ENCODE results near the gene TMOD4. TPM values are rescaled to one million over a fixed set of nuclear protein-coding genes. Genes with fewer than 3 reads are reported as not detected.

TMOD4 gene
- total RNA-seq = 0.49 TPM in 1 of 2 replicates, not detected in the other

DNA sequence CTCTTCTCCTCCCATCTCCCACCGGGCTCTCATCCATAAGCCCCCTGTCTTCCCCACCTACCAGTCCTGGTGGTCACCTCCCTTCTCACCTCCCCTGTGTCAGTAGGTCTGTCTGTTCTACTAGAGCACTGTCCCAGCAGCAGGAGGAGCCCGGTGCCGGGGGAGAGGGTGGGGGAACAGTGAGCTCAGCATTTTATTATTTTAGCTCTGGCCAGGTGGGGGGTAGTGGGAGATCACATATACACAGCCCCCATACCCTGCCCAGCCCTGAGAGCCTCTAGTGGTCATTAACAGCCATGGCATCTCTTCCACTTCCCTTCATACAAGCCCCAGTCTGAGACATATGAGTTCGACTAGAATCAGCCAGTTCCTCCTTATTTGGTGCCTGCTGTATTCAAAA is at the start of gene TMOD4:
TMOD4 (minus strand) TSS at position 119 of the 400 bp plus-strand sequence. CDS start 1,106 bp downstream, outside the sequence.

DNA sequence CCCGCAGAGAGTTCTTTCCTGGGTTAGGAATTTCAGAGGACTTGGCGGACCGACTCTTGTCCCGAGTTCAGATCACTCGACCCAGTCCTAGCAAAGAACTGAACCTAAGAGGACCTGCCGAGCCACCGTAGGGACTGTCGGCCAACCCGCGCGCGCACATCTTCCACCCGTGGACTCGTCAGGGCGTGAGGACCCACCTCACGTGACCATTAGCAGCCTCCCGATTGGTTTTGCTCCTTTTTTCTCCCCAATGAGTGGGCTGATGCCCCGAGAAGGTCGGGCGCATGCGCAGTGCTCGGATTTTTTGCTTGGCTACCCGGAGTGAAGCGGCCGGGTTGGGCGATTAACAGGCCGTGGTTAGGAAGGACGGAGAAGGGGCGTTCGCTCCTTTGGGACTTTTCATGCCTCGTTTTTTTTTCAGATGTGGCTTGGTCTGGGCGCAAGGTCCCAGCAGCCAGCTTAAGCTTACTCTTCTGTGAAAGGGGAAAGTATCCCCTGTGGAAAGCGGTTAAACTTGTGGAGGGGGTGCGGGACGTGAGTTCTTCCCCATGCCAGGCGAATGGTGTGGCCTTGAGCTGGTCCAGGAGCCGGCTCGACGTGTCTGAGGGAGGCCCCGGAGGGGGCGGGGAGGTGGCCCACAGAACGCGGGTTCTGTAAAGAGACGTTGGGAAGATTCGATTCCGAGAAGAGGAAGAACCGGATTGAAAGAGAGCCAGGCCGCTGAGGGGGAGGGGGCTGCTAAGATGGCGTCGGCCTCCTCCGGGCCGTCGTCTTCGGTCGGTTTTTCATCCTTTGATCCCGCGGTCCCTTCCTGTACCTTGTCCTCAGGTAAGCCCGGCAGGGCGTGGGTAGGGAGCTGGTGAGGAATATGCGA is 22.7 kb upstream of the TMOD4 start, which contains the start of gene PIP5K1A:
PIP5K1A (plus strand) TSS at position 299 of the 874 bp plus-strand sequence; CDS start at position 744, 445 bp downstream.

GRCh38 chr1:151189637-151190445 is 14.1 kb upstream of the TMOD4 start, which contains the start of gene VPS72:
Gene VPS72 (minus strand): TSS chr1:151190197. CDS start chr1:151190121, 76 bp downstream.

DNA sequence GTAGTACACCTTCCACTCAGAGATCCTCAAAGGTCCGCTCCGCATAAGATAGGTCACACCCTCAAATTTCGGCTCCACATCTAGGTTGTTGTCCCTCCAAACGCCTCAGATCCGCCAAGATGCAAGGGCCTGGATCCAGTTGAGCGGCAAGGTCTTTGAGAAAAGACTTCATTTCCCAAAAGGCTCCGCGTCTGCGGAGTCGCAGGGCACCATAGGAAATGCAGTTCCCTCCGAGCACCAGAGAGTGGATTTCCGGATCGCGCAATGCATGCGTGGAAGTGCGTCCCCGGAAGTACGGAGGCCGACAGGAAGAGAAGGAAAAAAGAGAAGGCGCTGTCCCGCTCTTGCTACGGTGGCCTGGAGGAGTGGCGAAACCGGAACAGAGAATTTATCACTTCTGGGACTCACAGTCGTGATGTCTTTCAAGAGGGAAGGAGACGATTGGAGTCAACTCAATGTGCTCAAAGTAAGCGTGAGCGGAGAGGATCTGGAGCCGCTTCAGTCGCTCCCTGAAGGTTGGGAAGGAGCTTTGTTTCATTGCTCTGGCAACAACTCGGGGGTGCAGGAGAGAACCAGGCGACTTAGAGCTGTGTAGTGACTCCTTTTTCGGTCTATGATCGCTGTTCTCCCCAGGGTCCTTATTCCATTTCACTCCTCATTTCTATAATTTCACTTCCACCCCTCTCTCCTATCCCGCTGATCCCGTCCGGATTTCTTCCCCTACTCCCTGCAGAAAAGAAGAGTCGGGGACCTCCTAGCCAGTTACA is 9.9 kb downstream of the TMOD4 start, which contains the start of the genes LYSMD1 and SCNM1:
LYSMD1 (minus strand) TSS at position 165 of the 767 bp plus-strand sequence. CDS start 644 bp downstream, outside the sequence.
SCNM1 (plus strand) TSS at position 407 of the 767 bp plus-strand sequence; CDS start at position 416, 9 bp downstream.

DNA sequence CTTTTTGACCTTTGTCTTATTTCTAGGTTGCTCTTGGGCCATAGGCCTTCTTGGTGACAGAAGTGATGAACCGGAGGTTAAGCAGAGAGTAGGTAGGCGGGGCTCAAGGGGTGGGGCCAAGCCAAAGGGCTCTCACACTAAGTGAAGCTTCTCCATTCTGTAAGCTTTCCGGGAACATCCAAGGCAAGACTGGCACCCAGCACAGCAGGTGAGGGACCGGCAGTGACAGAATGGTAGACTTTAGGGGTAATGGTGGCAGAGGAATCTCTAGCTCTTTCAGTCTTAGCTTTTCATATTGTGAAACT is 19.3 kb downstream of the TMOD4 start, which contains the start of gene TNFAIP8L2:
TNFAIP8L2 (plus strand) TSS at position 135 of the 305 bp plus-strand sequence. CDS start 2,049 bp downstream, outside the sequence.

DNA sequence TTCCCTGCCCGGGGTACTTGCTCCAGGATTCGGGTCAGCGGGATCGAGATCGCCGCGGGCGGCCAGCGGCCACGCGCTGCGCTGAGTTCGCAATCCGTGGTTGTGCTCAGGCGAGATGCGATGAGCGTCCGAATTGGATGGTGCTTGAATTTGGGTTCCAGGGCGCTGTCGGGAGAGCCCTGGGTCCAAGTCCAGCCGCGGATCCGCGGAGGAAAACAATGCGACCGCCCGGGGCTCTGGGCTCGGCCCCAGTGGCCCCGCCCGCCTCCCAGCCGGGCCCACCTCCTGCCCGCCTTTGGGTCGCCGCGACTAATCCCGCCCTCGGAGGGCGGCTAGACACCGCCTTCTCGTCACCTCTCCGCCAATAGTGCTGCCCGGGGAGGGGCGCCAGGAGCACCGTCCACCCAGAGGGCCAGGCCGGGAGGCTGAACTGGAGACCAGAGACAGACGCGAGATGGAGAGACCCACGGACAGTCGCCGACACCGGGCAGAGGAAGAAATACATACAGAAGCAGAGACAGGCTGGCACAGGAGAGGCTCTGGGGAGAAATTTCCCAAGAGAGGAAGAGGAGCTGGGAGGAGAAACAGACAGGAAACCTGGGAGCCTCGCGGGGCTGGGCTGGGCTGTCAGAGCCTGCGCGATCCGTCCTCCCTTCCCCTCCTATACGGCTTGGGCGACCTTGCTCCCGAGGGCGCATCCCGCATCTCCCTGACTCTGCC is 29.2 kb downstream of the TMOD4 start, which contains the start of gene SEMA6C:
SEMA6C (minus strand) TSS at position 220 of the 720 bp plus-strand sequence. CDS start 4,010 bp downstream, outside the sequence.

Other genes starting within 250 kb of the TMOD4 start
- gene SETDB1, start 249.6 kb downstream of the TMOD4 start, total RNA-seq = 24.6 and 44.6 TPM in 2 replicates
- 59.3 and 89.7 TPM in 2 replicates for gene CERS2, start 201.1 kb downstream of the TMOD4 start, total RNA-seq
- gene ANXA9, start 193.7 kb downstream of the TMOD4 start, total RNA-seq = not detected in 2 replicates
- 7.9 and 12.6 TPM in 2 replicates for gene MINDY1, start 169.1 kb downstream of the TMOD4 start, total RNA-seq
- 5.0 and 5.7 TPM in 2 replicates for gene PRUNE1, start 167.5 kb downstream of the TMOD4 start, total RNA-seq
- under 0.01 and 0.57 TPM in 2 replicates for gene BNIPL, start 139.4 kb downstream of the TMOD4 start, total RNA-seq
- 0.63 and 1.5 TPM in 2 replicates for gene C1orf56, start 128.2 kb downstream of the TMOD4 start, total RNA-seq
- gene CDC42SE1, start 116.4 kb downstream of the TMOD4 start, total RNA-seq = 49.4 and 59.4 TPM in 2 replicates
- 1.1 and 2.0 TPM in 2 replicates for gene MLLT11, start 115.6 kb downstream of the TMOD4 start, total RNA-seq
- gene GABPB2, start 105.2 kb downstream of the TMOD4 start, total RNA-seq = 3.2 and 10.3 TPM in 2 replicates
- gene SEMA6C, start 29.4 kb downstream of the TMOD4 start, total RNA-seq = 9.1 and 15.6 TPM in 2 replicates
- gene TNFAIP8L2, start 19.3 kb downstream of the TMOD4 start, total RNA-seq = 0.16 TPM in 1 of 2 replicates, not detected in the other
- 2.8 and 5.3 TPM in 2 replicates for gene LYSMD1, start 10.1 kb downstream of the TMOD4 start, total RNA-seq
- gene SCNM1, start 9.8 kb downstream of the TMOD4 start, total RNA-seq = 23.8 and 24.4 TPM in 2 replicates
- 51.0 and 52.4 TPM in 2 replicates for gene VPS72, start 14.2 kb upstream of the TMOD4 start, total RNA-seq
- 26.7 and 61.7 TPM in 2 replicates for gene PIP5K1A, start 22.6 kb upstream of the TMOD4 start, total RNA-seq
- gene PSMD4, start 78.8 kb upstream of the TMOD4 start, total RNA-seq = 220 and 235 TPM in 2 replicates
- gene ZNF687, start 106.3 kb upstream of the TMOD4 start, total RNA-seq = 5.3 and 10.6 TPM in 2 replicates
- 20.2 and 54.2 TPM in 2 replicates for gene PI4KB, start 151.4 kb upstream of the TMOD4 start, total RNA-seq
- gene RFX5, start 171.3 kb upstream of the TMOD4 start, total RNA-seq = 43.5 and 66.4 TPM in 2 replicates
- 2.4 and 3.7 TPM in 2 replicates for gene SELENBP1, start 196.7 kb upstream of the TMOD4 start, total RNA-seq
- 329 and 414 TPM in 2 replicates for gene PSMB4, start 223.6 kb upstream of the TMOD4 start, total RNA-seq